Measurements from ENCODE around the gene SETD9.

The SETD9 gene

GRCh38 chr5:56962286-56962685 is 52.9 kb downstream of the SETD9 start:
- TF ChIP-seq CTCF (IDR thresholded peaks at IDR 0.05; ENCODE audit: low read depth, low read length): no peak
- no peak overlapping the region for H3K4me3 ChIP-seq (replicated peaks in 1 of 2; ENCODE audit: low read depth in 2 of 2, low read length in 2 of 2)
- peak in 1 of 2 donors; percentile 20 for DNase-seq (ENCODE audit: low read depth in 2 of 2)

GRCh38 chr5:56963246-56963645 is 53.9 kb downstream of the SETD9 start:
- H3K4me3 ChIP-seq (replicated peaks in 1 of 2; ENCODE audit: low read depth in 2 of 2, low read length in 2 of 2): no peak overlapping the region
- no peak for DNase-seq (ENCODE audit: low read depth in 2 of 2)
- no peak for TF ChIP-seq CTCF (IDR thresholded peaks at IDR 0.05; ENCODE audit: low read depth, low read length)

- TF ChIP-seq CTCF (IDR thresholded peaks at IDR 0.05; ENCODE audit: low read depth, low read length): no peak
- no peak overlapping the region for H3K4me3 ChIP-seq (replicated peaks in 1 of 2; ENCODE audit: low read depth in 2 of 2, low read length in 2 of 2)
- no peak for DNase-seq (ENCODE audit: low read depth in 2 of 2)
Observed at GRCh38 chr5:56964173-56964572, 54.8 kb downstream of the SETD9 start.

Data from cardiac fibroblast (primary cell).